ENCODE data around the gene PACRG. TPM values are rescaled to one million over a fixed set of nuclear protein-coding genes. Genes with fewer than 3 reads are reported as not detected.

The PACRG gene
- total RNA-seq, 1 donor from 2014 or later, result 10.5 TPM

DNA sequence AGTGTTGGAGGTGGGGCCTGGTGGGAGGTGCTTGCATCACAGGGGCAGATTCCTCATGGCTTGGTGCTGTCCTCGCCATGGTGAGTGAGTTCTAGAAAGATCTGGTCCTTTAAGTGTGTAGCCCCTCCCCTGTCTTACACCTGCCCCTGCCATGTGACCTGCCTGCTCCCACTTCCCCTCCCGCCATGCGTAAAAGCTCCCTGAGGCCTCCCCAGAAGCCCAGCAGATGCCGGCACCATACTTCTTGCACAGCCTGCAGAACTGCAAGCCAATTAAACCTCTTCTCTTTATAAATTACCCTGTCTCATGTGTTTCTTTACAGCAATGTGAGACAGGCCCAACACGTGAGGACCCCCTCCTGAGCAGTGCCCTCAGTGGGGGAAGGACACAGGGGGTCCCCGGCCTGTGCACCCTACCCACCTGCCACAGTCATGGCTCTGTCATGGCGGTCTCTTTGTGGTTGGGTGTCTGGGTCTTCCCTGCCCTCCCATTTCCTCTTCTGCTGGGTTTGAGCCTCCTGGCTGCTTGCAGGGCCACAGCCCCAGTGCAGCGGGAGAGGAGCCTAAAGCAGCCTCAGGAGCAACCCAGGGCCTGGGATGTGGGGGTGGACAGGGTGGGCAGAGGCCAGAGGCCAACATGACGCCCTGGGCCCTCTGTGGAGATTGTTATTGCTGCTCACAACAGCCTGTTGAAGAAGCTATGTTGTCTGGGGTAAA, 599.5 kb downstream of the PACRG start:
- TF ChIP-seq CTCF (IDR thresholded peaks at IDR 0.05; ENCODE audit: borderline replicate concordance), result no peak
- Histone ChIP-seq H3K4me1 (peaks cover 27% of the 10 kb centered on the region), H3K27me3 (ENCODE audit: low read depth) (no peaks in the 10 kb centered on the region), H3K9me3 (replicated peaks) (no peaks in the 10 kb centered on the region), H3K4me3 (no peak overlapping the region), H3K36me3 (no peaks in the 10 kb centered on the region), H3K27ac (replicated peaks) (no peak overlapping the region)
- DNase-seq, result no peak
- intact Hi-C loops (cut with micrococcal nuclease), result no loop called here

DNA sequence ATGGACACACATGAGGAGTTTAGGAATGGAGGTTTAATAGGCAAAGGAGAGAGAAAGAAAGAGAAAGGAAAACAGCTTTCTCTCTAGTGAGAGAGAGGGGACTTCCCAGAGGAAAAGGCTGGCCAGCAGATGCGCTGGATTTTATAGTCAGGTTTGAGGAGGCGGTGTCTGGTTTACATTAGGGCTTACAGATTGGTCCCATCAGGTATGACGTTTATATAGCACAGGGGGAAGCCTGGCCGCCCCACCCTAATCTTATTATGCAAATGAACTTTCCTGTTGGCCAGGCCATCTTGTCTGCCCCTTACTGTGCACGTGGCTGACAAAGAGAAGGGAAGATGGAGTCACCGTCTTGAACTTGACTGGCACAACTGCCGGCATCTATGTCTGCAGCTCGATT, 600.1 kb downstream of the PACRG start:
- Histone ChIP-seq H3K9me3 (replicated peaks) (no peaks in the 10 kb centered on the region), H3K36me3 (no peaks in the 10 kb centered on the region), H3K4me3 (no peak overlapping the region), H3K27me3 (ENCODE audit: low read depth) (no peaks in the 10 kb centered on the region), H3K4me1 (peaks cover 29% of the 10 kb centered on the region), H3K27ac (replicated peaks) (no peak overlapping the region)
- no peak for DNase-seq
- intact Hi-C loops (cut with micrococcal nuclease), result no loop called here
- TF ChIP-seq CTCF (IDR thresholded peaks at IDR 0.05; ENCODE audit: borderline replicate concordance), result no peak

DNA sequence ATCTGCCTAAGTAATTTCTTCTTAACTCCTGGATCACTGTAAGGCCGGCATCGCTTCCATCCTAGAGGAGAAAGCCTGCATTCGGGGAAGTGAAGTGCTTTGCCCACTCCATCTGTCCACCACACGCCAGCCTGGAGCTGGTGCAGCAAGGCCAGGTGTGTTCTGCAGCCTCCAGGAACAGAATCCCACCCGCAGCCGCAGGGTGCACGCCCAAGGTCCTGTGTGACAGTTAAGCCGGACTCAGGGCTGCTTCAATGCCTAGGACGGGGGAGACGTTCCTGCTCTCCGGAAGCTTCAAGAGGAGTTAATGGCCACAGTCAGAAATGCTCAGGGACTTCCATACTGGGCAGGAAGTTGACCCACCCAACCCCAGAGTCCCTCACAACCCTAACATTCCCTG, 600.6 kb downstream of the PACRG start:
- TF ChIP-seq CTCF (IDR thresholded peaks at IDR 0.05; ENCODE audit: borderline replicate concordance), result no peak
- Histone ChIP-seq H3K36me3 (no peaks in the 10 kb centered on the region), H3K4me1 (peaks cover 33% of the 10 kb centered on the region), H3K9me3 (replicated peaks) (no peaks in the 10 kb centered on the region), H3K4me3 (no peak overlapping the region), H3K27ac (replicated peaks) (no peak overlapping the region), H3K27me3 (ENCODE audit: low read depth) (no peaks in the 10 kb centered on the region)
- no peak for DNase-seq
- intact Hi-C loops (cut with micrococcal nuclease), result no loop called here

DNA sequence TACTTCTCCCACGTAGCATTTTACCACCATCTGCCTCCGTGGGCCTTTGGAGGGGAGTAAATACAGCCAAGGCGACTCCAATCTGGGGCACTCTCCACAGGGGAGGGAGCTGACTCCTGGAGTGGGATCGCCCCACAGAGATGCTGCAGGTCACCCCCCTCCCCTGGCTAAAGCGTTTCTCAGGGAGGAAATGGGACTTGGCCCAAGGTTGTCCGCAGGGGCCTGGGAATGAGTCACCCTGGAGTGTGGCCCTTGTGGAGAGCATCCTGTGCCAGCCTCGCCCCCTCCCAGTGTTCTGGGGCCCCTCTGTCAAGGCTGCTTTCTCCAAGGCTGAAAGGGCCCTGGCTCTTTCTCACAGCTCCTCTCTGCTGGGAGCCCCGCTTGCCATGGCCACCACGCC, 602.2 kb downstream of the PACRG start:
- no peak overlapping the region for H3K4me3 ChIP-seq
- no peak overlapping the region for H3K27ac ChIP-seq (replicated peaks)
- H3K36me3 ChIP-seq, result no peaks in the 10 kb centered on the region
- H3K27me3 ChIP-seq (ENCODE audit: low read depth), result no peaks in the 10 kb centered on the region
- intact Hi-C loops (cut with micrococcal nuclease), result no loop called here
- no peaks in the 10 kb centered on the region for H3K9me3 ChIP-seq (replicated peaks)
- H3K4me1 ChIP-seq, result peaks cover 44% of the 10 kb centered on the region
- DNase-seq, result no peak
- no peak for TF ChIP-seq CTCF (IDR thresholded peaks at IDR 0.05; ENCODE audit: borderline replicate concordance)

- H3K27ac ChIP-seq (replicated peaks), result no peak overlapping the region
- H3K36me3 ChIP-seq, result no peaks in the 10 kb centered on the region
- intact Hi-C loops (cut with micrococcal nuclease), result no loop called here
- peaks cover 52% of the 10 kb centered on the region for H3K4me1 ChIP-seq
- no peak overlapping the region for H3K4me3 ChIP-seq
- TF ChIP-seq CTCF (IDR thresholded peaks at IDR 0.05; ENCODE audit: borderline replicate concordance), result no peak
- H3K9me3 ChIP-seq (replicated peaks), result no peaks in the 10 kb centered on the region
- no peaks in the 10 kb centered on the region for H3K27me3 ChIP-seq (ENCODE audit: low read depth)
- no peak for DNase-seq
Measured at GRCh38 chr6:163331245-163331644, 603.5 kb downstream of the PACRG start.
